ENCODE data around the gene STX12. TPM values are rescaled to one million over a fixed set of nuclear protein-coding genes. Genes with fewer than 3 reads are reported as not detected.

STX12 gene
- total RNA-seq, 1 donor from 2014 or later: 24.1 TPM

GRCh38 chr1:27784700-27785099 is 11.7 kb downstream of the STX12 start:
- Histone ChIP-seq H3K9me3 (ENCODE audit: low read depth) (no peaks in the 10 kb centered on the region), H3K4me3 (no peak overlapping the region), H3K9ac (no peak overlapping the region), H3K36me3 (no peaks in the 10 kb centered on the region), H3K27ac (no peak overlapping the region), H3K79me2 (ENCODE audit: low read depth) (no peaks in the 10 kb centered on the region), H4K20me1 (ENCODE audit: low read depth) (peaks cover 3% of the 10 kb centered on the region), H2AFZ (replicated peaks) (no peak overlapping the region), H3K4me2 (no peak overlapping the region), H3F3A (ENCODE audit: low read depth) (no peaks in the 10 kb centered on the region), H3K27me3 (no peaks in the 10 kb centered on the region), H3K4me1 (no peaks in the 10 kb centered on the region)
- H3K4me1 Mint-ChIP-seq: no peaks in the 10 kb centered on the region
- peaks cover 5% of the 10 kb centered on the region for H3K36me3 Mint-ChIP-seq
- TF ChIP-seq EZH2phosphoT487 (IDR thresholded peaks at IDR 0.05) (no peak), CTCF (IDR thresholded peaks at IDR 0.05) (no peak), EZH2 (IDR thresholded peaks at IDR 0.05) (no peak)
- H3K27me3 Mint-ChIP-seq (ENCODE audit: insufficient read depth, low read depth): no peaks in the 10 kb centered on the region
- DNase-seq (ENCODE audit: low spot score): no peak
- H3K4me3 Mint-ChIP-seq: no peak overlapping the region
- no peaks in the 10 kb centered on the region for H3K9me3 Mint-ChIP-seq
- no peak overlapping the region for H3K27ac Mint-ChIP-seq

DNA sequence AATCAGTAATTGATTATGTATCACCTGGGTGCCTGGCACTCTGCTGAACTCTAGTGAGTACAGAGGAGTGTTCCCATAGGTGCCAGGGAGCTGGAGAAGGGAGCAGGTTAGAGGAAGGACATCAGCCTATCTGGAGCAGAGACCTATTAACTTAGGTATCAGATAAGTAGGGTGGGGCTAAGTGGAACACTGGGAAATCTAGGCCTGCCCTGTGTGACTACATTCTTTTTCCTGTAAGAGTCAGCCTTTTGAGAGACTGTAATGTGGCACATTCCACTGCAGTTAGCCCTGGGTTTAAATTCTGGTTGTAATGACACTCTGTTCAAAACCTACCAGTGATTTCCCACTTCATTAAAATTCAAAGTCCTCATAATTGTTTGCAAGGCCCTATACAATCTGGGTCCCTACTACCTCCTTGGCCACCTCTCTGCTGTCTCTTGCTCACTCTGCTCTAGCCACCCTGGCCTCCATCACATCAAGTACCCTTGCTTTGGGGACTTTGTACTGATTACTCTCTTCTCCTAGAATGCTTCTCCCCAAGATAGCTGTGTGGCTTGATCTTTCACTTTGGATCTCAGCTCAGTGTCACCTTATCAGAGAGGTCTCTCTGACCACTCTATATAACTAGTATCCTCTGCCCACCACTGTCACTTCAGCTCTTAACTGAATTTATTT is 12.9 kb downstream of the STX12 start:
- Mint-ChIP-seq H3K4me3 (no peak overlapping the region), H3K27me3 (ENCODE audit: insufficient read depth, low read depth) (no peaks in the 10 kb centered on the region), H3K36me3 (peaks cover 13% of the 10 kb centered on the region), H3K4me1 (no peaks in the 10 kb centered on the region), H3K9me3 (no peaks in the 10 kb centered on the region), H3K27ac (no peak overlapping the region)
- Histone ChIP-seq H4K20me1 (ENCODE audit: low read depth) (peaks cover 3% of the 10 kb centered on the region), H3F3A (ENCODE audit: low read depth) (no peaks in the 10 kb centered on the region), H3K4me3 (no peak overlapping the region), H3K4me2 (no peak overlapping the region), H3K27ac (no peak overlapping the region), H2AFZ (replicated peaks) (no peak overlapping the region), H3K4me1 (no peaks in the 10 kb centered on the region), H3K36me3 (no peaks in the 10 kb centered on the region), H3K79me2 (ENCODE audit: low read depth) (no peaks in the 10 kb centered on the region), H3K9me3 (ENCODE audit: low read depth) (no peaks in the 10 kb centered on the region), H3K27me3 (no peaks in the 10 kb centered on the region), H3K9ac (peak overlapping the region; percentile 30)
- peak; percentile 4 for DNase-seq (ENCODE audit: low spot score)
- no peak for TF ChIP-seq EZH2 (IDR thresholded peaks at IDR 0.05)
- TF ChIP-seq CTCF (IDR thresholded peaks at IDR 0.05): no peak
- TF ChIP-seq EZH2phosphoT487 (IDR thresholded peaks at IDR 0.05): no peak

DNA sequence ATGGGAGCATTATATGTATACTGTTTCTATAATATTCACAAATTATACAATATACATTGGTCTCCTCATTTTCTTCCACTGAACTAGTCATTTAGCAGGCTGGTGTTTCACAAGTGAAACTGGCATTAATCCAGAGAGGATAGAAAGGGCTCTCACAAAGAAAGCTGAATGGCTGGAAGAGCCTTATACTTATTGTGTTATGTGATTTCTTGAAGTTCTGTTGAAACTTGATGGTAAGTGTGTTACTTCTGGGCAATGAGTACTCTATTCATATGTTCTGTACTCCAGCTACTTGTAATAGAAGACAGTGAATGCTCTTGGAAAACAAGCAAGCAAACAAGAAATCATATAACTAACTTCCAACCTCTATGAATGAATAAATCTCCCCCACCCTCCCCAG is 14.9 kb downstream of the STX12 start:
- Histone ChIP-seq H3K27ac (no peak overlapping the region), H3K4me3 (no peak overlapping the region), H4K20me1 (ENCODE audit: low read depth) (peaks cover 3% of the 10 kb centered on the region), H3K27me3 (no peaks in the 10 kb centered on the region), H3K9me3 (ENCODE audit: low read depth) (no peaks in the 10 kb centered on the region), H3K4me1 (no peaks in the 10 kb centered on the region), H3F3A (ENCODE audit: low read depth) (peaks cover 4% of the 10 kb centered on the region), H3K36me3 (no peaks in the 10 kb centered on the region), H3K79me2 (ENCODE audit: low read depth) (no peaks in the 10 kb centered on the region), H2AFZ (replicated peaks) (no peak overlapping the region), H3K9ac (no peak overlapping the region), H3K4me2 (no peak overlapping the region)
- no peak for TF ChIP-seq EZH2phosphoT487 (IDR thresholded peaks at IDR 0.05)
- no peak for TF ChIP-seq CTCF (IDR thresholded peaks at IDR 0.05)
- no peak for TF ChIP-seq EZH2 (IDR thresholded peaks at IDR 0.05)
- Mint-ChIP-seq H3K9me3 (no peaks in the 10 kb centered on the region), H3K36me3 (peaks cover 12% of the 10 kb centered on the region), H3K27ac (no peak overlapping the region), H3K4me1 (no peaks in the 10 kb centered on the region), H3K27me3 (ENCODE audit: insufficient read depth, low read depth) (no peaks in the 10 kb centered on the region), H3K4me3 (no peak overlapping the region)
- no peak for DNase-seq (ENCODE audit: low spot score)
